Measurements from ENCODE around the gene TMEFF2. TPM values are rescaled to one million over a fixed set of nuclear protein-coding genes. Genes with fewer than 3 reads are reported as not detected.
A peak's percentile ranks its signal among the peaks of the same experiment; 100 is the strongest.

Gene TMEFF2
- total RNA-seq, 1 donor from 2014 or later = 0.16 TPM

DNA sequence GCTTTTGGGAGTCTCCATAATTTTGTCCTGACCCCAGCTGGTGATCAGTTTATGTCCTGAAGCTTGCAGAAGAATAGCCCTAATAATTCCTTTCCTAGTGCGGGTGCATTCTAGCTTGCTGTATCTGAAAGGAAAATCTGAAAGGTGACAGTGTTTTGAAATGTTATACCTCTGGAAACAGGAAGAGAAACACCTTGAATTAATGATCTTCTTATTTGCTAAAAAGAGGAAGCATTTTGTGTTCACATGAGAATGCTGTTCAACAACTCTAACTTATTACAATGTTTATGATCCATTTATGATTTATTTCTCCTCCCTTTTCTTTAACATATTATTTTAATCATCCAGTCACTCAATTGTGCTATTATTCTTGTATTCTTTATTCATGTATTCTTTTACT lies 280.9 kb downstream of the TMEFF2 start:
- Histone ChIP-seq H3K27me3 (ENCODE audit: low read depth) (no peaks in the 10 kb centered on the region), H3K27ac (replicated peaks) (no peak overlapping the region), H3K9me3 (replicated peaks) (no peaks in the 10 kb centered on the region), H3K4me3 (no peak overlapping the region), H3K36me3 (no peaks in the 10 kb centered on the region), H3K4me1 (peaks cover 4% of the 10 kb centered on the region)
- TF ChIP-seq, protein P1, sequence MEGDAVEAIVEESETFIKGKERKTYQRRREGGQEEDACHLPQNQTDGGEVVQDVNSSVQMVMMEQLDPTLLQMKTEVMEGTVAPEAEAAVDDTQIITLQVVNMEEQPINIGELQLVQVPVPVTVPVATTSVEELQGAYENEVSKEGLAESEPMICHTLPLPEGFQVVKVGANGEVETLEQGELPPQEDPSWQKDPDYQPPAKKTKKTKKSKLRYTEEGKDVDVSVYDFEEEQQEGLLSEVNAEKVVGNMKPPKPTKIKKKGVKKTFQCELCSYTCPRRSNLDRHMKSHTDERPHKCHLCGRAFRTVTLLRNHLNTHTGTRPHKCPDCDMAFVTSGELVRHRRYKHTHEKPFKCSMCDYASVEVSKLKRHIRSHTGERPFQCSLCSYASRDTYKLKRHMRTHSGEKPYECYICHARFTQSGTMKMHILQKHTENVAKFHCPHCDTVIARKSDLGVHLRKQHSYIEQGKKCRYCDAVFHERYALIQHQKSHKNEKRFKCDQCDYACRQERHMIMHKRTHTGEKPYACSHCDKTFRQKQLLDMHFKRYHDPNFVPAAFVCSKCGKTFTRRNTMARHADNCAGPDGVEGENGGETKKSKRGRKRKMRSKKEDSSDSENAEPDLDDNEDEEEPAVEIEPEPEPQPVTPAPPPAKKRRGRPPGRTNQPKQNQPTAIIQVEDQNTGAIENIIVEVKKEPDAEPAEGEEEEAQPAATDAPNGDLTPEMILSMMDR (IDR thresholded peaks at IDR 0.05; ENCODE audit: borderline replicate concordance) = no peak
- DNase-seq = no peak
- intact Hi-C loops (cut with micrococcal nuclease) = no loop called here

- Histone ChIP-seq H3K36me3 (no peaks in the 10 kb centered on the region), H3K27ac (replicated peaks) (no peak overlapping the region), H3K4me3 (no peak overlapping the region), H3K27me3 (ENCODE audit: low read depth) (no peaks in the 10 kb centered on the region), H3K4me1 (peaks cover 3% of the 10 kb centered on the region), H3K9me3 (replicated peaks) (no peaks in the 10 kb centered on the region)
- DNase-seq = no peak
- intact Hi-C loops (cut with micrococcal nuclease) = no loop called here
- TF ChIP-seq, protein P1 (IDR thresholded peaks at IDR 0.05; ENCODE audit: borderline replicate concordance) = no peak
Observed at GRCh38 chr2:191912764-191913163, 282.0 kb downstream of the TMEFF2 start.

- Histone ChIP-seq H3K27me3 (ENCODE audit: low read depth) (no peaks in the 10 kb centered on the region), H3K27ac (replicated peaks) (no peak overlapping the region), H3K9me3 (replicated peaks) (no peaks in the 10 kb centered on the region), H3K4me1 (peaks cover 11% of the 10 kb centered on the region), H3K36me3 (no peaks in the 10 kb centered on the region), H3K4me3 (no peak overlapping the region)
- no peak for DNase-seq
- intact Hi-C loops (cut with micrococcal nuclease) = no loop called here
- TF ChIP-seq, protein P1 (IDR thresholded peaks at IDR 0.05; ENCODE audit: borderline replicate concordance) = no peak
Observed at GRCh38 chr2:191910518-191910917, 284.2 kb downstream of the TMEFF2 start.

DNA sequence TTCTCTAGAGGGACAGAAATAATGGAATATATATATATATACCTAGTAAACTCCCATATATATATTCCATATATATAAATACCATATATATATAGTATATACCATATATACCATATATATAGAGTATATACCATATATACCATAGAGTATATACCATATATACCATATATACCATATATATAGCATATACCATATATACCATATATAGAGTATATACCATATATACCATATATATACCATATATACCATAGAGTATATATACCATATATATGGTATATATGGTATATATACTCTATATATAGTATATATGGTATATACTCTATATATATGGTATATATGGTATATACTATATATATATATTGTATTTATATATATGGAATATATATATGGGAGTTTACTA lies 285.9 kb downstream of the TMEFF2 start:
- TF ChIP-seq, protein P1 (IDR thresholded peaks at IDR 0.05; ENCODE audit: borderline replicate concordance) = no peak
- no peak for DNase-seq
- peaks cover 11% of the 10 kb centered on the region for H3K4me1 ChIP-seq

GRCh38 chr2:191907545-191907944 lies 287.2 kb downstream of the TMEFF2 start:
- Histone ChIP-seq H3K4me1 (peaks cover 11% of the 10 kb centered on the region), H3K36me3 (no peaks in the 10 kb centered on the region), H3K27me3 (ENCODE audit: low read depth) (no peaks in the 10 kb centered on the region), H3K4me3 (no peak overlapping the region), H3K9me3 (replicated peaks) (no peaks in the 10 kb centered on the region), H3K27ac (replicated peaks) (peak overlapping the region; percentile 9)
- intact Hi-C loops (cut with micrococcal nuclease) = no loop called here
- TF ChIP-seq, protein P1 (IDR thresholded peaks at IDR 0.05; ENCODE audit: borderline replicate concordance) = peak; percentile 61
- DNase-seq = no peak

More for the DNA sequence above, 285.9 kb downstream of the TMEFF2 start:
- H3K4me3 ChIP-seq = no peak overlapping the region
- no peak overlapping the region for H3K27ac ChIP-seq (replicated peaks)
- H3K36me3 ChIP-seq = no peaks in the 10 kb centered on the region
- intact Hi-C loops (cut with micrococcal nuclease) = no loop called here
- H3K27me3 ChIP-seq (ENCODE audit: low read depth) = no peaks in the 10 kb centered on the region
- H3K9me3 ChIP-seq (replicated peaks) = no peaks in the 10 kb centered on the region

GRCh38 chr2:191907091-191907490 lies 287.6 kb downstream of the TMEFF2 start:
- TF ChIP-seq, protein P1 (IDR thresholded peaks at IDR 0.05; ENCODE audit: borderline replicate concordance) = no peak
- no peak overlapping the region for H3K4me3 ChIP-seq
- intact Hi-C loops (cut with micrococcal nuclease) = no loop called here
- H3K27me3 ChIP-seq (ENCODE audit: low read depth) = no peaks in the 10 kb centered on the region
- no peak for DNase-seq
- peak overlapping the region; percentile 9 for H3K27ac ChIP-seq (replicated peaks)
- H3K9me3 ChIP-seq (replicated peaks) = no peaks in the 10 kb centered on the region
- peaks cover 11% of the 10 kb centered on the region for H3K4me1 ChIP-seq
- H3K36me3 ChIP-seq = no peaks in the 10 kb centered on the region
